GM23338 (cell line): ENCODE results near the gene DDX49. TPM values are rescaled to one million over a fixed set of nuclear protein-coding genes. Genes with fewer than 3 reads are reported as not detected.

Source experiments
- ATAC-seq: fragments of 200-7000 bp; cut with Tn5 transposase; 3 replicates; pipeline ENCODE4 v1.9.1; 2020
- DNase-seq: peaks from one replicate; pipeline ENCODE4 v3.0.0-alpha.2; 2015; ENCODE audit warnings: low spot score
- H2AFZ ChIP-seq: fragments of 200-600 bp; sonication (generic); 2 replicates; pipeline ENCODE4 v1.8.0; 2016; ENCODE audit warnings: antibody characterized with exemption, mild to moderate bottlenecking, moderate library complexity
- H3F3A ChIP-seq: fragments of 200-600 bp; sonication (generic); replicated peaks from 2 replicates; pipeline ENCODE4 v1.8.0; 2017; ENCODE audit warnings: antibody characterized with exemption, mixed run types, low read depth
- H3K27ac ChIP-seq: fragments of 200-600 bp; sonication (generic); 2 replicates; pipeline ENCODE4 v1.6.1; 2016; ENCODE audit warnings: low read depth
- H3K27me3 ChIP-seq: fragments of 200-600 bp; sonication (generic); 2 replicates; pipeline ENCODE4 v1.8.0; 2016; ENCODE audit warnings: mild to moderate bottlenecking, mixed run types, moderate library complexity; ENCODE audit not compliant: insufficient read depth
- H3K36me3 ChIP-seq: fragments of 200-600 bp; sonication (generic); 2 replicates; pipeline ENCODE4 v1.8.0; 2016; ENCODE audit warnings: mild to moderate bottlenecking; ENCODE audit not compliant: insufficient read depth
- H3K4me1 ChIP-seq: fragments of 200-600 bp; sonication (generic); 2 replicates; pipeline ENCODE4 v1.8.0; 2016; ENCODE audit warnings: mild to moderate bottlenecking, moderate library complexity; ENCODE audit not compliant: insufficient read depth
- H3K4me2 ChIP-seq: fragments of 200-600 bp; sonication (generic); 2 replicates; pipeline ENCODE4 v1.7.1; 2017; ENCODE audit warnings: mixed run types
- H3K4me3 ChIP-seq: fragments of 200-600 bp; sonication (generic); 2 replicates; pipeline ENCODE4 v1.6.1; 2016; ENCODE audit warnings: mixed run types
- H3K79me2 ChIP-seq: fragments of 200-600 bp; sonication (generic); replicated peaks from 2 replicates; pipeline ENCODE4 v1.8.0; 2017; ENCODE audit warnings: mild to moderate bottlenecking; ENCODE audit not compliant: insufficient read depth
- H3K9me2 ChIP-seq: fragments of 200-600 bp; sonication (generic); 2 replicates; pipeline ENCODE4 v1.8.0; 2017; ENCODE audit not compliant: insufficient read depth
- H4K20me1 ChIP-seq: fragments of 200-600 bp; sonication (generic); replicated peaks from 2 replicates; pipeline ENCODE4 v1.8.0; 2017; ENCODE audit warnings: mild to moderate bottlenecking; ENCODE audit not compliant: insufficient read depth
- H3K27ac Mint-ChIP-seq: 2 replicates; pipeline ENCODE4 v1.8.0; 2020; ENCODE audit warnings: inconsistent platforms, mild to moderate bottlenecking, moderate library complexity, mixed read lengths
- H3K27me3 Mint-ChIP-seq: 3 replicates; pipeline ENCODE4 v1.8.0; 2022; ENCODE audit warnings: low read depth, mild to moderate bottlenecking, moderate library complexity, mixed read lengths, inconsistent platforms; ENCODE audit not compliant: insufficient read depth, poor library complexity
- H3K36me3 Mint-ChIP-seq: 3 replicates; pipeline ENCODE4 v1.8.0; 2021; ENCODE audit warnings: low read depth, mild to moderate bottlenecking, inconsistent platforms, moderate library complexity, mixed read lengths
- H3K4me1 Mint-ChIP-seq: 3 replicates; pipeline ENCODE4 v1.8.0; 2020; ENCODE audit warnings: mild to moderate bottlenecking, inconsistent platforms, mixed read lengths
- H3K4me3 Mint-ChIP-seq: 3 replicates; pipeline ENCODE4 v1.8.0; 2021; ENCODE audit warnings: moderate library complexity, mild to moderate bottlenecking, inconsistent platforms, mixed read lengths
- H3K9me3 Mint-ChIP-seq: 3 replicates; pipeline ENCODE4 v1.8.0; 2020; ENCODE audit warnings: moderate library complexity, mild to moderate bottlenecking, inconsistent platforms, mixed read lengths
- STAT1 ChIP-seq: IDR thresholded peaks from one replicate; pipeline ENCODE4 v1.6.1; 2016; ENCODE audit warnings: antibody characterized with exemption; ENCODE audit not compliant: unreplicated experiment
- ZNF331 ChIP-seq: fragments of 250-450 bp; sonication (Bioruptor Pico); IDR thresholded peaks from 2 replicates; pipeline ENCODE4 v1.5.0; 2020; ENCODE audit warnings: low read depth, mild to moderate bottlenecking, moderate library complexity
- polyA plus RNA-seq: library from polyadenylated mRNA; unstranded; fragments of >200 nt; fragmentation: Nextera tagmentation; extraction: Ambion mirVana; gene quantifications from 2 replicates; pipeline ENCODE4 v1.2.1, GENCODE V29; 2016
- total RNA-seq: library from RNA; depleted of rRNA; stranded (reverse); fragments of >200 nt; shearing (Covaris generic); gene quantifications from 2 replicates; pipeline ENCODE4 v1.2.3, GENCODE V29; 2014
- TF ChIP-seq, protein P1 (sequence below), 2 experiments: fragments of 200-600 bp in 1 of 2; sonication (generic) in 1 of 2; conservative IDR thresholded peaks; 2 replicates each; pipeline versions ENCODE4 v1.5.1 to v1.6.1; 2016 to 2017; ENCODE audit warnings: antibody characterized with exemption in 2 of 2, low read depth in 2 of 2, mild to moderate bottlenecking in 2 of 2, moderate library complexity in 1 of 2

Gene DDX49
- total and polyA plus RNA-seq, 2 experiments from 2014 or later, result 40.2 to 75.3 TPM

DNA sequence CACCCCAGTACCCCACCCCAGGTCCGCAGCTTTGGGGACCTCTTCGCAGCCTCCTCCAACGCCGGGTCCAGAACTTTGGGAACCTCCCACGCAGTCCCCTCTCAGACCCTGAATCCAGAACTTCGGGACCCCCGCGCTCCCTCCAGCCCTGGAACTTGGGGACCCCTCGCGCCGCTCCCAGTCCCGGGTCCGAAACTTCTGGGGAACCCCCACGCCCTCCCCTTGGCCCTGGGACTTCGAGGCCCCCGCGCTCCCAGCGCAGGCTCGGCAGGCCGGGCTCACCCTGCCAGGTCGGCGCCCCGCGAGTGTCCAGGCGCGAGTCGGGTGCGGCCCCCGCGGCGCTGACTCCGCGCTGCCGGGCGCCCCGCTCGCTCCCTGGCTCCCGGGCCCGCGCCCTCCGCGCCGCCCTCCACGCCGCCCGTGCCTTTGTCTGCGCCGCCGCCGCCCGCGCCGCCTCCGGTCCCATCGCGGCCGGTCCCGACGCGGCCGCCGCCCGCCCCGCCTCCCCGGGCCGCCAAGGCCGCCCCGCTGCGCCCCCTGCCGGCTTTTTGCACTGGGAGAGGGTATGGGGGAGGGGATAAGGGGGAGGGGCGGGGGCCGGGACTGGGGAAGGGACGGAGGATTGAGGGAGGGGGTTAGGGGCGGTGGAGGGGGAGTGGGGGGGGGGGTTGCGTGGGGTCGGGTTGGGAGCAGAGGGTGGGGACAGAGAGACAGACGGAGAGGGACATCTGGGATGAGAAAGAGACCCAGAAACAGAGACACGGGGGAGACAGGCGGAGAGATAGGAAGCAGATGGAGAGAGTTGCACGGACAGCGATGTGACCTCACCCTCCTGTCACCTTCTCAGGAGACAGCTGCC, 21.5 kb downstream of the DDX49 start, which contains the start of gene HOMER3:
TSS of gene HOMER3 (minus strand) at position 449 of the 859 bp plus-strand sequence. CDS start 2,235 bp downstream, outside the sequence.
- Mint-ChIP-seq H3K36me3 (peaks cover 33% of the 10 kb centered on the region), H3K9me3 (no peaks in the 10 kb centered on the region), H3K4me3 (peak within 1 kb of the TSS; percentile 91), H3K27me3 (peaks cover 19% of the 10 kb centered on the region), H3K27ac (peak within 1 kb of the TSS; percentile 78), H3K4me1 (peaks cover 21% of the 10 kb centered on the region)
- DNase-seq (peak; percentile 80), ATAC-seq (peak; percentile 17)
- peak within 1 kb of the TSS; percentile 89 for H3K4me2 ChIP-seq
- peak within 1 kb of the TSS; percentile 85; the same call in 1 of the 2 replicates for H2AFZ ChIP-seq
- no peaks in the 10 kb centered on the region for H3K36me3 ChIP-seq
- no peaks in the 10 kb centered on the region for H3K9me2 ChIP-seq
- peaks cover 5% of the 10 kb centered on the region; the same call in 1 of the 2 replicates for H3K27me3 ChIP-seq
- H4K20me1 ChIP-seq, result no peaks in the 10 kb centered on the region; the same call in 1 of the 2 replicates
- H3K79me2 ChIP-seq, result 0 out of 2 replicates have a peak, but pooled peaks cover 3% of the 10 kb centered on the region
- H3K27ac ChIP-seq, result no peak within 1 kb of the TSS
- TF ChIP-seq, protein P1, sequence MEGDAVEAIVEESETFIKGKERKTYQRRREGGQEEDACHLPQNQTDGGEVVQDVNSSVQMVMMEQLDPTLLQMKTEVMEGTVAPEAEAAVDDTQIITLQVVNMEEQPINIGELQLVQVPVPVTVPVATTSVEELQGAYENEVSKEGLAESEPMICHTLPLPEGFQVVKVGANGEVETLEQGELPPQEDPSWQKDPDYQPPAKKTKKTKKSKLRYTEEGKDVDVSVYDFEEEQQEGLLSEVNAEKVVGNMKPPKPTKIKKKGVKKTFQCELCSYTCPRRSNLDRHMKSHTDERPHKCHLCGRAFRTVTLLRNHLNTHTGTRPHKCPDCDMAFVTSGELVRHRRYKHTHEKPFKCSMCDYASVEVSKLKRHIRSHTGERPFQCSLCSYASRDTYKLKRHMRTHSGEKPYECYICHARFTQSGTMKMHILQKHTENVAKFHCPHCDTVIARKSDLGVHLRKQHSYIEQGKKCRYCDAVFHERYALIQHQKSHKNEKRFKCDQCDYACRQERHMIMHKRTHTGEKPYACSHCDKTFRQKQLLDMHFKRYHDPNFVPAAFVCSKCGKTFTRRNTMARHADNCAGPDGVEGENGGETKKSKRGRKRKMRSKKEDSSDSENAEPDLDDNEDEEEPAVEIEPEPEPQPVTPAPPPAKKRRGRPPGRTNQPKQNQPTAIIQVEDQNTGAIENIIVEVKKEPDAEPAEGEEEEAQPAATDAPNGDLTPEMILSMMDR (conservative IDR thresholded peaks at IDR 0.05; ENCODE audit: low read depth in 2 of 2), result peak in 1 of 2 experiments; percentile 58; a peak in 2 of 4 replicates
- no peak for TF ChIP-seq STAT1
- H3K4me1 ChIP-seq, result peaks cover 9% of the 10 kb centered on the region
- peak within 1 kb of the TSS; percentile 81 for H3K4me3 ChIP-seq
- peaks cover 7% of the 10 kb centered on the region; the same call in 1 of the 2 replicates for H3F3A ChIP-seq

DNA sequence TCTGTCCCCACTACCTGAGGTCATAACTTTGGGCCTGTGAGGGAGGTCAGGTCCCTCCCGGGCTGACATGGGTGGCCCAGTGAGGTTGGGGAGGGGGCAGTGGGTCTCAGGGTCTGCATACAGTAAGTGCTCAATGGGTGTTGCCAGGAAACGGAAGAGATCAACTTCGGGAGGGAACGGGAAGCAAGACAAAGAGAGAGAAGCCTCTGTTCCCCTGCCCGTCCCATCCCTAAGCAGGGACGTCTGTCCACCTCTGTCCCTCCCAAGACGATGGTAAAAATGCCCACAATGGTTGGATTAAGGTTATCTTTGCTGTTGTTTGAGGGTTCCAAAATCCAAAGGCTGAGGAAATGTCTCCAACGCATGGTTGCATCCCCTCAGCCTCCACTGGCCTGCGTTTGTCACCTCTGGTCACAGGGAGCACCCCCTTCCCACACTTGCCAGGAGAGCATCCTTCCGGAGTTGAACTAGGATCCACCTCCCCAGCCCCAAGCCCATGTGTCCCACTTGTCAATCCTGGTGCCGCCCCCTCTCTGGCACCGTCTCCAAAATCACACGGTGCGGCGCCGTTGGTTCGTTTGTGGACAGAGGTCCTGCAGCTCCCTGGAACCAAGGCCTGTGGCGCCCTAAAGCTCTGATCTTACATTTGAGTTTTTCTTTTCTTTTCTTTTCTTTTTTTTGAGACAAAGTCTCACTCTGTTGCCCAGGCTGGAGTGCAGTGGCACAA, 22.3 kb downstream of the DDX49 start:
- Histone ChIP-seq H2AFZ (peak overlapping the region; percentile 85; the same call in 1 of the 2 replicates), H3K79me2 (0 out of 2 replicates have a peak, but pooled peaks cover 3% of the 10 kb centered on the region), H4K20me1 (no peaks in the 10 kb centered on the region), H3K27ac (no peak overlapping the region), H3F3A (peaks cover 7% of the 10 kb centered on the region; the same call in 1 of the 2 replicates), H3K4me2 (peak overlapping the region; percentile 74), H3K4me3 (peak overlapping the region; percentile 49), H3K36me3 (no peaks in the 10 kb centered on the region), H3K27me3 (peaks cover 5% of the 10 kb centered on the region; the same call in 1 of the 2 replicates), H3K4me1 (peaks cover 9% of the 10 kb centered on the region), H3K9me2 (no peaks in the 10 kb centered on the region)
- Mint-ChIP-seq H3K4me3 (peak overlapping the region; percentile 62), H3K27me3 (peaks cover 23% of the 10 kb centered on the region), H3K4me1 (peaks cover 21% of the 10 kb centered on the region), H3K27ac (no peak overlapping the region), H3K36me3 (peaks cover 37% of the 10 kb centered on the region), H3K9me3 (no peaks in the 10 kb centered on the region)
- DNase-seq (peak; percentile 66), ATAC-seq (peak; percentile 12)
- TF ChIP-seq ZNF331 (CRISPR knock-in tag), result no peak
- TF ChIP-seq, protein P1 (conservative IDR thresholded peaks at IDR 0.05; ENCODE audit: low read depth in 2 of 2), result peak in 1 of 2 experiments; percentile 39; a peak in 2 of 4 replicates
